OCI-LY1 (cell line): ENCODE results near the gene APBB1IP.

Experiments used
- CTCF ChIP-seq: fragments of 200-600 bp; sonication (generic), shearing (Covaris generic); IDR thresholded peaks from 2 replicates; pipeline ENCODE4 v1.5.1; 2017; ENCODE audit warnings: mild to moderate bottlenecking, antibody characterized with exemption, low read length, moderate library complexity, mixed read lengths
- EZH2 ChIP-seq: fragments of 200-600 bp; sonication (generic), shearing (Covaris generic); IDR thresholded peaks from 2 replicates; pipeline ENCODE4 v1.8.0; 2017; ENCODE audit warnings: borderline replicate concordance, mixed run types, mild to moderate bottlenecking, antibody characterized with exemption, low read length, moderate library complexity, mixed read lengths

- TF ChIP-seq CTCF (no peak), EZH2 (no peak)
These were observed 8.1 kb downstream of the APBB1IP start for GRCh38 chr10:26446258-26446657.
